Stimulated activated CD4-positive, alpha-beta T cell treated with anti-CD3 and anti-CD28 coated beads, Interleukin-1b, Interleukin-23, amount 100 ng/mL, for 1 hour (primary cell): ENCODE results near the gene CC2D2A.

Experiments
- DNase-seq, 2 donors: peaks; one replicate each; pipeline ENCODE4 v3.0.0-alpha.2; 2020; ENCODE audit warnings: low read depth in 2 of 2

The CC2D2A gene

GRCh38 chr4:15466596-15466995, 3.1 kb upstream of the CC2D2A start:
- DNase-seq, result no peak

GRCh38 chr4:15470128-15470475, 420 bp downstream of the CC2D2A start:
- no peak for DNase-seq

- no peak for DNase-seq
Observed at GRCh38 chr4:15476396-15476795, 6.7 kb downstream of the CC2D2A start.

- DNase-seq, result no peak
Observed at GRCh38 chr4:15478724-15479088, 9.0 kb downstream of the CC2D2A start.

- no peak for DNase-seq
Observed at GRCh38 chr4:15479089-15479912, 9.6 kb downstream of the CC2D2A start.

GRCh38 chr4:15479913-15480185, 10.2 kb downstream of the CC2D2A start:
- no peak for DNase-seq

- no peak for DNase-seq
Observed at GRCh38 chr4:15481961-15482745, 12.5 kb downstream of the CC2D2A start.

- DNase-seq, result no peak
Observed at GRCh38 chr4:15482842-15483241, 13.2 kb downstream of the CC2D2A start.

- DNase-seq, result no peak
Observed at GRCh38 chr4:15488136-15488535, 18.5 kb downstream of the CC2D2A start.

- DNase-seq, result no peak
Observed at GRCh38 chr4:15488658-15489470, 19.2 kb downstream of the CC2D2A start.

- DNase-seq, result no peak
Observed at GRCh38 chr4:15489551-15489950, 19.9 kb downstream of the CC2D2A start.

GRCh38 chr4:15493411-15493810, 23.7 kb downstream of the CC2D2A start:
- no peak for DNase-seq

- DNase-seq, result no peak
Observed at GRCh38 chr4:15495621-15496020, 25.9 kb downstream of the CC2D2A start.

- DNase-seq, result no peak
Observed at GRCh38 chr4:15498356-15498755, 28.7 kb downstream of the CC2D2A start.

- no peak for DNase-seq
Observed at GRCh38 chr4:15500701-15501100, 31.0 kb downstream of the CC2D2A start.

GRCh38 chr4:15501941-15502340, 32.3 kb downstream of the CC2D2A start:
- DNase-seq, result no peak

GRCh38 chr4:15502384-15502783, 32.7 kb downstream of the CC2D2A start:
- DNase-seq, result no peak

GRCh38 chr4:15504041-15504440, 34.4 kb downstream of the CC2D2A start:
- DNase-seq, result no peak

- no peak for DNase-seq
Observed at GRCh38 chr4:15506464-15506863, 36.8 kb downstream of the CC2D2A start.

- no peak for DNase-seq
Observed at GRCh38 chr4:15507679-15508078, 38.0 kb downstream of the CC2D2A start.

GRCh38 chr4:15510961-15511360, 41.3 kb downstream of the CC2D2A start:
- DNase-seq, result no peak

- DNase-seq, result no peak
Observed at GRCh38 chr4:15513545-15513944, 43.9 kb downstream of the CC2D2A start.

GRCh38 chr4:15515106-15515505, 45.4 kb downstream of the CC2D2A start:
- no peak for DNase-seq
